ENCODE results near the gene PPM1B. TPM values are rescaled to one million over a fixed set of nuclear protein-coding genes. Genes with fewer than 3 reads are reported as not detected.
"Not testable (repeated sequence)": the region's sequence is repeated elsewhere in the genome, so short reads cannot be mapped to it uniquely, and the experiment has no call there.

Gene PPM1B
- total RNA-seq, 1 donor = 23.4 TPM

DNA sequence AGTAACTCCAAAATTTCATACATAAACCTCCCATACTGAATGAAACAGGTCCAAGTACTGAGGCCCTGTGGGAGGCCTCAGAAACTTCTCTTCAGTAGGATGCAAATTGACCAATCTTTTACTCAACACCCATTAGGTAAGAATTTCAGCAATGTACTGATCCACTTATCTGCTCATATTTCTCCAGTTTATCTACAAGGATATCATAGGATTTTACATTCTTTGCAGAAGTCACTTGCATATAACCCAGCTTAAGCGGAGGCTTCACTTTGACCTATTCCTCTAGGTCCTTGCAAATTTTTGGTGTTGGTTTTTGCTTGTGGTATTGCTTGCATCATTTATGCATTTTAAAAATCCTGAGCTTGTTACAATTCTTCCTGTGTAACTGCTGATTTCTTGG, 77.8 kb downstream of the PPM1B start:
- DNase-seq (ENCODE audit: low read depth in 2 of 3, low spot score in 2 of 3) = no peak

DNA sequence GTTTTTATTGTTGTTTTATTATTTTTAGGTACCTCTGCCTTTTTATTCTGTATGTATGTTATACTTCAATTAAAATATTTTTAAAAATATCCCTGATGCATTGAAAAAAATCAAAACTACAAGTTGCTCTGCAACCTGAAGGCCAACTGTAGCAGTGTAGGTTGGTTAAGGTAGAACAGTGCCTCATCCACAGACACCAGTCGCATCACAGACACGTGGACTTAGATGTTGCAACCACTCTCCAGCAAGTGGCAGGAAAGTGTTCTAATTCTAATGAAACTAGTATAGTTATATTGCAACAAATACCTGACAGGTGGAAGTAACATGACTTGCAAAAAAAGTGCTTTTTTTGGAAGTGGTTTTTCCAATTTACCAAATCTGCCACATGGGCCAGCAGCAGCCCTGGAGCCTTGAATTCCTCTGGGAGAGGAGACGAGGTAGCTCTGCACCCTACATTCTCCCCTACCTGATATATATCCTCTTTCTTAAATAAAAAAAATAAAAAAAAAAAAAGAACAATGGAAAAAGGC, 78.2 kb downstream of the PPM1B start:
- no peak for DNase-seq (ENCODE audit: low read depth in 2 of 3, low spot score in 2 of 3)

DNA sequence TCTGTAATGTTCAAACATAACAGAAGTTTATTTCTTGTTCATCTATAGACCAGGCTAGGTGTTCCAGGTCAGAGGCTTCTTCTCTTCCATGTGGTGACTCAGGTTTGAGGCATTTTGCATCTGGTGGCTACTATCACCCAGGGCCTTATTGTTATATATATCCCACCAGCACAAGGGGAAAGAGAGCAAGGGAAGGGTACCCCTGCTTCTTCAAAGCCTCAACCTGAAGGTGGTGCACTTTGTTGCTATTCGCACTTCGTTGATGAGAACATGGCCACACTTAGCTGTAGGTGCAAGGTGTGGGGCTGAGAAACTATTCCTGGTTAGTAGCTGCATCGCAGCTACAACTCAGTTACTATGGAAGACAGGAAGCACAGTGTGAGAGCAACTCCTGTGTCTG, 79.2 kb downstream of the PPM1B start:
- no peak for DNase-seq (ENCODE audit: low read depth in 2 of 3, low spot score in 2 of 3)

DNA sequence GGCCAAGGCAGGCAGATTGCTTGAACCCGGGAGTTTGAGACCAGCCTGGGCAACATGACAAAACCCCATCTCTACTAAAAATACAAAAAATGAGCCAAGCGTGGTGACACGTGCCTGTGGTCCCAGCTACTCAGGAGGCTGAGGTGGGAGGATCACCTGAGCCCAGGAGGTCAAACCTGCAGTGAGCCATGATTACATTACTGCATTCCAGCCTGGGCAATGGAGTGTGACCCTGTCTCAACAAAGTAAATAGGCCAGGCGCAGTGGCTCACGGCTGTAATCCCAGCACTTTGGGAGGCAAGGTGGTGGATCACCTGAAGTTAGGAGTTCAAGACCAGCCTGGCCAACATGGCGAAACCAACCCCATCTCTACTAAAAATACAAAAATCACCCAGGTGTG, 80.6 kb downstream of the PPM1B start:
- not testable (repeated sequence) for DNase-seq (ENCODE audit: low read depth in 2 of 3, low spot score in 2 of 3)

DNA sequence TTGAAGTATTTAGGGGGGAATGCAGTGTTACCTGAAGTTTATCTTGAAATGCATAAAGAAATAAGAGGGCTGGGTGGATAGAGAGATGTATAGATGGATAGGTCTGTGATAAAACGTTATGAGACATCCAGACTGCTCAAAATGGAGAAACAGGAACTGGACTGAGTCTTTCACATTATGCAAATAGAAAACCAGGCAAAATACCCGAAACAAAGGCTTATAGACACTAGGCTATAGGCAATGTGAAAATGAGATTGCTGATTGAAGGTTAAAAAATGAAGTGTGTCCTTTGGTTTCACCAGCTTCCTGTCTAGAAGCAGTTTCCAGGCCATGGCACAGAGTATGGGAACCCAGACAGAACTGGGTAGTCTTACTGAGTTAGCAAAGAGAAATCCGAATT, 81.7 kb downstream of the PPM1B start:
- no peak for DNase-seq (ENCODE audit: low read depth in 2 of 3, low spot score in 2 of 3)

DNA sequence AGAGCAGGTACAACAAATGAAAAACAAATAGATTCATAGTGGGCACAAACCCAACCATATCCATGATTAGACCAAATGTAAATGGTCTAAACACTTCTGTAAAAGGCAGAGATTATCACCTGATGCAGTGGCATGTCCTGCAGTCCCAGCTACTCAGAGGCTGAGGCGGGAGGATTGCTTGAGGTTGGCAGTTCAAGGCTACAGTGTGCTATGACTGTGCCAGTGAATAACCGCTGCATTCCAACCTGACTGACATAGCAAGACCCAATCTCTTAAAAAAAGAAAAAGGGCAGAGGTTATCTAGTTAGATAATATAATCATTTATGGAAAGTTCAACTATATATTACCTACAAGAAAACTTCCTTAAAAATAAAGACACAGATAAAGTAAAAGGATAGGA, 85.3 kb downstream of the PPM1B start:
- no peak for DNase-seq (ENCODE audit: low read depth in 2 of 3, low spot score in 2 of 3)

DNA sequence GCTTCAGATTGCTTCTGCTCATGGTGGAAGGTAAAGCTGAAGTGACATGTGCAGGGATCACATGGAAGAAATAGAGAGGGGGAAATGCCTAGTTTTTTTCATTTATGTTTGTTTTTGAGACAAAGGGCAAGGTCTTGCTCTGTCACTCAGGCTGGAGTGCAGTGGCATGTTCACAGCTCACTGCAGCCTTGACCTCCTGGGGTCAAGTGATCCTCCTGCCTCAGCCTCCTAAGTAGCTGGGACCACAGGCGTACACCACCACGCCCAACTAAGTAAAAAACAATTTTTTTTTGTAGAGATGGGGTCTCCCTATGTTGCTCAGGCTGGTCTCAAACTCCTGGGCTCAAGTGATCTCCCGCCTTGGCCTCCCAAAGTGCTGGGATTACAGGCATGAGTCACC, 87.0 kb downstream of the PPM1B start:
- DNase-seq (ENCODE audit: low read depth in 2 of 3, low spot score in 2 of 3) = not testable (repeated sequence)

DNA sequence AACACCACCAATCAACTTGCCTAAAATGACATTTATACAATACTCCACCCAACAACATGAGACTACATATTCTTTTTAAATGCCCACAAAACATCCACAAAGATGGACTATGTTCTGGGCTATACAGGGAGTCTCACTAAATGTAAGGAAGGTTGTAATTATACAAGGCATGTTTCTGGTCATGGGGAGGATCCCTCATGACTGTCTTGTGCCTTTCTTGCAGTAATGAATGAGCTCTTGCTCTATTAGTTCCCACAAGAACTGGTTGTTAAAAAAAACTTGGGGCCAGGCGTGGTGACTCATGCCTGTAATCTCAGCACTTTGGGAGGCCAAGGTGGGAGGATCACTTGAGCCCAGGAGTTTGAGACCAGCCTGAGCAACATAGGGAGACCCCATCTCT, 89.1 kb downstream of the PPM1B start:
- not testable (repeated sequence) for DNase-seq (ENCODE audit: low read depth in 2 of 3, low spot score in 2 of 3)

DNA sequence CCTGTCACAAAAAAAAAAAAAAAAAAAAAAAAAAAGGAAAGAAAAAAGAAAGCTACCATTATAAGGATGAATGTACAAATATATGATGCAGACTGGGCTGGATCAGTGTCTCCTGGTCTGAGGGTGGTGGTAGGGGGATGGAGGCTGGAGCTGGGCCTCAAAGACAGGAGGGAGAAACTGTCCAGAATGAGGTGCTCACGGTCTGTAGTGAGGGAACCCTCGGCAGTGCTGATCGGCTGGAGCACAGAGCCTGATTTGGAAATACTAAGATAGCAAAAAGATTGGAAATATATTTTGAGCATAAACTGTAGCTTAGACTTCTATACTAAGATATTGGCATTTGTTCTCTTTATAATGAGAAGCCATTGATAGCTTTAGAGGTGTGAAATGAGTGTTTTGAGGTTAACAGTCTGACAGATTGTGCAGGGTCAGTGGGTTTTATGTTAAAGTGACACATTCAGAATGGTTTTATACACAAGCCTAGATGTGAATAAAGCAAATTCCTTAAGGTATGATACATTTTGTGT, 98.7 kb downstream of the PPM1B start:
- no peak for DNase-seq (ENCODE audit: low read depth in 2 of 3, low spot score in 2 of 3)

DNA sequence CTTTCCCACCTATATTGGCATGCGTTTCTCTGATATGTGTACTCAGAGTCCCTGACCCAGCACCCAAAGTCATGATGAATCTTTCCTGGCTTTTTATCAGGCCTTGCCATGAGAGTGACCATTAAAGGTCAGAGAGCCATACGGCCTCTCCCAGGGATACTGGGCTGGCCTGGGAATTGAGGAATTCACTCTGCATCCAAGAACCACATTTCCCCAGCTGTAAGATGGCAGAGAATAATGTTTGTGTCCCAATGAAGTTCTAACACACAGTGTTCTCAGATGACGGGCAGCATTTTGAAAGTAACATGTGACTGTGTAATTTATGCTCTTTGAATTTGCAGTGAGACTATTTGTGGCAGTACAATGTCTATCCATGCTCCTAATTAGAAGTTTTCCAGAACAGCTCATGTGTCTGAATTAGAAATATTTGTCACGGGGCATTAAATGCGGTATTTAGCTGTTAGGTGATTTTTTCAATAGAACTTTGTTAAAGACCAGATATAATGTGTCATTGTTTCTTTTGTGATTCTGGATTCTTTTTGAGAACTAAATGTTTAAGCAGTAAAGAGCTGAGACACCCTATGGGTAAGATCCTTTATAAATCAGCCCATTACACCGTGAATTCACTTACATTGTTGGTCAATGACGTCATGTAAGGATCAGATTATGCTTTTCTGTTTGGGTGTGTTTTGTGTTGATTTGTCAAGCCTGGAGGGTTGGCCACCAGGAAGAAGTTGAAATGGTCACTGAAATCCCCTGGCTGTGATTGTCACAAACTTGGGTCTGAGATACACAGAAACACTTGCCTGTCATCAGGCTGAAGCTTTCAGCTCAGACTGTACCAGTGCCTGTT, 99.3 kb downstream of the PPM1B start:
- no peak for DNase-seq (ENCODE audit: low read depth in 2 of 3, low spot score in 2 of 3)

DNA sequence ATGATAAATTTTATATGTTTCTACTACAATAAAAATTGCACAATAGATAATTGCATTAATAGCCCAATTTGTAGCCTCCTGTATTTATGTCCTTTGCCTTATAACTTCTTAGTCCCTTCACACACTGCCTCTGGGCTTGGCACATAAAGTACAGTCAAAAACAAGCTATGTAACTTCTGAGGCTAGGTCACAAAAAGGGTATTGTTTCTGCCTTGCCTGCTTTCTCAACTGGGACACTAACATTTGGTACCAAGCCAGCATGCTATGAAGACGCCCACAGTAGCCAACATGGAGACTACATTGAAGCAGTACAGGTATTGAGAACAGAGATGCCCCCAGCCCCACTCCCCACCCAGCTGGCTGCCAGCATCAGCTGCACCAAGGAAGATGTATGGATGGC, 101.2 kb downstream of the PPM1B start:
- DNase-seq (ENCODE audit: low read depth in 2 of 3, low spot score in 2 of 3) = no peak

DNA sequence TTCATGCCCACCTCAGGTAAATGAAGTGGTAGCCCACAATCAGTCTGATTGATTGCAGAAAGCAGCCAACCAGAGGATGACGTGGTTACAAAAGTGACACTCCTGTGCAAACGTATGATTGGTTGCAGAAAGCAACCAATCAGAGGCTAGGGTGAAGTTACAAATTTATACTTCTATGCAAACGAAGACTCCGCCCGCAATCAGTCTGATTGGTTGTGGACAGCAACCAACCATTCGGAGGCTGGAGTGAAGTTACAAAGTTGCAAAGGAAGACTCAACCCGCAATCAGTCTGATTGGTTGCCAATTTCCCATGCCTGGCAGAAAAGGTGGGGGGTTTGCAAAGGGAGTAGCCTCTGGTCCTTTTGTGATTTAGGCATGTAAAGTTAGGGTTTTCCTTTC, 102.6 kb downstream of the PPM1B start:
- no peak for DNase-seq (ENCODE audit: low read depth in 2 of 3, low spot score in 2 of 3)

DNA sequence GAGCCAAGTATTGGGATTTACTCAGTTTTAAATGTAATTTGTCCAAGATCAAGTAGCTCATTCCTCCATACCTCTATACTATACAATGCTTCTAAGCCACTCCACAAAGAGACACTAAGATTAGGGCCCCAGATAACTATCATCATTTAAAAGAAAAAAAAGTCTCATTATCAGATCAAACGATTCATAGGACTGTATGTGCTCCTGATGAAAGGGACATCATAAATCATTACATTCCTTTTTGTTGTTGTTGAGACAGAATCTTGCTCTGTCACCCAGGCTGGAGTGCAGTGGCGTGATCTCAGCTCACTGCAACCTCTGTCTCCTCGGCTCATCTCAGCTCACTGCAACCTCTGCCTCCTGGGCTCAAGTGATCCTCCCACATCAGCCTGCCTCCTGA, 104.4 kb downstream of the PPM1B start:
- DNase-seq (ENCODE audit: low read depth in 2 of 3, low spot score in 2 of 3) = no peak

DNA sequence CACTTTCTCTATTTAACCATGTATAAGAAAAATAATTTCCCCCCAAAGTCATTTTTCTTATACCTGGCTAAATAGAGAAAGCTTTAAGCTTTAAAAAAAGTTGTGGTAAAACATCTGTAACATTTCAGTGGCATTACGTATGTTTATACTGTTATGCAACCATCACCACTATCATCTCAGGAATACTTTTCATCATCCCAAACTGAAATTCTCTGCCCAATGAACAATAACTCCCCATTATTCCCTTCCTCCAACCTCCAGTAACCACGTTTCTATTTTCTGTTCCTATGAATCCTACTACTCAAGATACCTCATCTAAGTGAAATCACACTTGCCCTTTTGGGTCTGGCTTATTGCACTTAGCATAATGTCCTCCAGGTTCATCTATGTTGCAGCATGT, 104.9 kb downstream of the PPM1B start:
- DNase-seq (ENCODE audit: low read depth in 2 of 3, low spot score in 2 of 3) = no peak

DNA sequence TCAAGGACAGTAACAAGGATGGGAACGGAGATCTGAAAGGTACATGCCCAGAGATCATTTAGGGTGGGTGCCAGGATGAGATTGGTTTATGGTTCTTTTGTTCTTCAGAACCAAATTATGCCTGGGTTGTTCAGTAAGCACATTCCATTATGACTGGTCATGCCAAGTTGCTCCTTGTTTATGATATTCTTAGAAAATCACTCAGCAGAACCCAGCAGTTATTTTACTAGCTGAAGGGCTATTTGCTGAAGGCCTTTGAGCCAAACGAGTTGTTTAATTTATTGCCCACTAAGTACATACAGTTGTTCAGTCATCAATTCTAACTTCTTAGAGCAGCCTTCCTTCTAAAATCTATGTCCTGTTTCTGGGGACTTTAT, 107.2 kb downstream of the PPM1B start:
- no peak for DNase-seq (ENCODE audit: low read depth in 2 of 3, low spot score in 2 of 3)

DNA sequence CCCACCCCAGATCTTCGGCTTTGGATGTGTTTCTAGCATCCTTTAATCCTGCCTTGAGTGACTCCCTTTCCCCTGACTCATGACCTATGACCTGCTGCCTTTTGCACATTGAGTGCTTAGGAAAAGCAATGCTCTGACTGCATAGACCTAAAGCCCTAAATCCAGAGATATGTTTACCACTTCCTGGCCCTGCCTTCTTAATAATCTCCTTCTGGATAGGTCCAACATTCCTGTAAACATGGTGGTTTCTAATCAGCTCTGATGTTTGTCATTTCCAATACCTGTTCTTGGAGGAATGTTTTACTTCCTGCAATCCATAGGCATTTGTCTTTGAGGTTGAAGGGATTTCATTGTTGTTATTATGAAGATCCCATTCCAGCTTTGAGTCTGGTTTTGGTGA, 108.9 kb downstream of the PPM1B start:
- no peak for DNase-seq (ENCODE audit: low read depth in 2 of 3, low spot score in 2 of 3)

DNA sequence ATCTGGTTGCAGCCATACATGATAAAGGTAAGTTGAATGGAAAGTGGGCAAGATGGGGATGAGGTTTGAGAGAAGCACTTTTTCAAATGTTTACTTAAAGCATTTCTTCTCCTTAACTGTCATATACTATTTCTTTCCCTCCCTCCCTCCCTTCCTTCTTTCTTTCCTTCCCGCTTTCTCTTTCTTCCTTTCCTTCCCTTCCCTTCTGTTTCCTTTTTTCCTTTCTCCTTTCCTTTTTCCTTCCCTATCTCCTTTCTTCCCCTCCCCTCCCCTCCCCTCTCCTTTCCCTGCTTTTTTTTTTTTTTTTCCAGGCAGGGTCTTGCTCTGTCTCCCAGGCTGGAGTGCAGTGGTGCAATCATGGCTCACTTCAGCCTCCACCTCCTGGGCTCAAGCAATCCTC, 112.2 kb downstream of the PPM1B start:
- no peak for DNase-seq (ENCODE audit: low read depth in 2 of 3, low spot score in 2 of 3)

Small RNA genes within 50 kb of the gene (small RNA-seq; reads per million reads assigned to genes)
- gene RNU6-566P = not detected

Other genes with a start within 250 kb of the PPM1B start
- gene LRPPRC, start 172.9 kb upstream of the PPM1B start, total RNA-seq = 24.8 TPM
- under 0.01 TPM for gene SLC3A1, start 106.6 kb downstream of the PPM1B start, total RNA-seq
- gene PREPL, start 192.6 kb downstream of the PPM1B start, total RNA-seq = 5.7 TPM
- 3.8 TPM for gene CAMKMT, start 193.1 kb downstream of the PPM1B start, total RNA-seq

Measured in hematopoietic multipotent progenitor cell (in vitro differentiated cells).